GM23248 (cell line): Measurements from ENCODE around the gene REPS2. TPM values are rescaled to one million over a fixed set of nuclear protein-coding genes. Genes with fewer than 3 reads are reported as not detected.

Source experiments
- DNase-seq: peaks from one replicate; pipeline ENCODE4 v3.0.0-alpha.2; 2015
- H2AFZ ChIP-seq: fragments of 200-600 bp; sonication (generic); 2 replicates; pipeline ENCODE4 v1.6.1; 2016; ENCODE audit warnings: antibody characterized with exemption
- H3F3A ChIP-seq: fragments of 200-600 bp; sonication (generic); 2 replicates; pipeline ENCODE4 v1.6.1; 2016; ENCODE audit warnings: mild to moderate bottlenecking, antibody characterized with exemption, mixed run types; ENCODE audit not compliant: insufficient read depth
- H3K27ac ChIP-seq: fragments of 200-600 bp; sonication (generic); 2 replicates; pipeline ENCODE4 v1.5.1; 2016; ENCODE audit warnings: mild to moderate bottlenecking
- H3K27me3 ChIP-seq: fragments of 200-600 bp; sonication (generic); replicated peaks from 2 replicates; pipeline ENCODE4 v1.6.1; 2016; ENCODE audit warnings: mild to moderate bottlenecking; ENCODE audit not compliant: insufficient read depth
- H3K36me3 ChIP-seq: fragments of 200-600 bp; sonication (generic); 2 replicates; pipeline ENCODE4 v1.6.1; 2016; ENCODE audit warnings: low read depth, mild to moderate bottlenecking
- H3K4me1 ChIP-seq: fragments of 200-600 bp; sonication (generic); 2 replicates; pipeline ENCODE4 v1.6.1; 2016; ENCODE audit warnings: mild to moderate bottlenecking; ENCODE audit not compliant: insufficient read depth
- H3K4me2 ChIP-seq: fragments of 200-600 bp; sonication (generic); one replicate; pipeline ENCODE4 v1.6.1; 2016; ENCODE audit warnings: mild to moderate bottlenecking; ENCODE audit not compliant: unreplicated experiment
- H3K4me3 ChIP-seq: fragments of 200-600 bp; sonication (generic); 2 replicates; pipeline ENCODE4 v1.5.1; 2016; ENCODE audit warnings: mild to moderate bottlenecking
- H3K79me2 ChIP-seq: fragments of 200-600 bp; sonication (generic); 2 replicates; pipeline ENCODE4 v1.6.1; 2016; ENCODE audit warnings: mild to moderate bottlenecking; ENCODE audit not compliant: insufficient read depth
- H3K9ac ChIP-seq: fragments of 200-600 bp; sonication (generic); 2 replicates; pipeline ENCODE4 v1.6.1; 2016; ENCODE audit warnings: mild to moderate bottlenecking
- H3K9me2 ChIP-seq: fragments of 200-600 bp; sonication (generic); 2 replicates; pipeline ENCODE4 v1.6.1; 2016; ENCODE audit warnings: mixed run types, mild to moderate bottlenecking, moderate library complexity; ENCODE audit not compliant: insufficient read depth
- H3K9me3 ChIP-seq: fragments of 200-600 bp; sonication (generic); one replicate; pipeline ENCODE4 v1.6.1; 2017; ENCODE audit warnings: low read depth
- H4K20me1 ChIP-seq: fragments of 200-600 bp; sonication (generic); 2 replicates; pipeline ENCODE4 v1.6.0; 2016; ENCODE audit not compliant: insufficient read depth
- EZH2 ChIP-seq: fragments of 200-600 bp; sonication (generic); IDR thresholded peaks from 2 replicates; pipeline ENCODE4 v1.6.1; 2018; ENCODE audit warnings: antibody characterized with exemption, mild to moderate bottlenecking; ENCODE audit not compliant: insufficient read depth, poor library complexity, severe bottlenecking
- EZH2phosphoT487 ChIP-seq: fragments of 200-600 bp; sonication (generic); IDR thresholded peaks from 2 replicates; pipeline ENCODE4 v1.6.1; 2018; ENCODE audit warnings: antibody characterized with exemption, moderate library complexity, mild to moderate bottlenecking, low read depth; ENCODE audit not compliant: insufficient read depth
- WGBS, 2 experiments: methylation state at CpG; one replicate each; pipeline ENCODE4 v1.1.6; 2015 to 2017; ENCODE audit warnings: low lambda C conversion rate in 2 of 2, low coverage in 1 of 2; ENCODE audit errors: missing lambda C conversion rate in 2 of 2; 5-methylcytosine and 5-hydroxymethylcytosine counted together
- in situ Hi-C: fragments of 300-500 bp; cut with MboI; formaldehyde crosslinking; loops from 2 replicates; pipeline ENCODE4 v1.15.0; 2020
- polyA plus RNA-seq: library from polyadenylated mRNA; unstranded; fragments of >200 nt; fragmentation: Nextera tagmentation; extraction: Ambion mirVana; gene quantifications from 2 replicates; pipeline ENCODE4 v1.2.1, GENCODE V29; 2016
- total RNA-seq: library from RNA; depleted of rRNA; stranded (reverse); fragments of >200 nt; shearing (Covaris generic); gene quantifications from 2 replicates; pipeline ENCODE4 v1.2.3, GENCODE V29; 2014

REPS2 gene
- total and polyA plus RNA-seq, 2 experiments from 2014 or later, result 0.03 to 0.11 TPM

- Histone ChIP-seq H4K20me1 (no peaks in the 10 kb centered on the region), H2AFZ (no peak overlapping the region), H3K9me3 (no peaks in the 10 kb centered on the region), H3F3A (no peaks in the 10 kb centered on the region), H3K4me3 (no peak overlapping the region), H3K27ac (no peak overlapping the region), H3K4me2 (no peak overlapping the region), H3K79me2 (no peaks in the 10 kb centered on the region), H3K9ac (no peak overlapping the region), H3K9me2 (no peaks in the 10 kb centered on the region), H3K4me1 (no peaks in the 10 kb centered on the region), H3K36me3 (no peaks in the 10 kb centered on the region), H3K27me3 (no peaks in the 10 kb centered on the region)
- DNase-seq, result no peak
- TF ChIP-seq EZH2, result no peak
- no peak for TF ChIP-seq EZH2phosphoT487
- WGBS, 2 experiments, result 57 to 71% methylated on average over 3 of the region's 3 CpGs
- in situ Hi-C loops, result no loop called here
Observed at GRCh38 chrX:16923157-16923556, 23.3 kb upstream of the REPS2 start.

GRCh38 chrX:16924631-16925480, 21.6 kb upstream of the REPS2 start:
- no peaks in the 10 kb centered on the region for H4K20me1 ChIP-seq
- TF ChIP-seq EZH2, result no peak
- no peaks in the 10 kb centered on the region for H3K79me2 ChIP-seq
- no peaks in the 10 kb centered on the region for H3F3A ChIP-seq
- H3K9me3 ChIP-seq, result no peaks in the 10 kb centered on the region
- in situ Hi-C loops, result no loop called here
- no peaks in the 10 kb centered on the region for H3K9me2 ChIP-seq
- H3K4me1 ChIP-seq, result no peaks in the 10 kb centered on the region
- no peak overlapping the region for H3K4me3 ChIP-seq
- H3K27me3 ChIP-seq, result no peaks in the 10 kb centered on the region
- no peak overlapping the region for H2AFZ ChIP-seq
- no peak for DNase-seq
- H3K4me2 ChIP-seq, result no peak overlapping the region
- H3K9ac ChIP-seq, result no peak overlapping the region
- WGBS, 2 experiments, result 73 to 76% methylated on average over 1 of the region's 1 CpG
- H3K36me3 ChIP-seq, result no peaks in the 10 kb centered on the region
- H3K27ac ChIP-seq, result no peak overlapping the region

- no peaks in the 10 kb centered on the region for H3K79me2 ChIP-seq
- 86 to 90% methylated on average over 6 of the region's 6 CpGs for WGBS, 2 experiments
- H3K9me2 ChIP-seq, result no peaks in the 10 kb centered on the region
- no peaks in the 10 kb centered on the region for H3K9me3 ChIP-seq
- no peaks in the 10 kb centered on the region for H3F3A ChIP-seq
- no peak for DNase-seq
- no peaks in the 10 kb centered on the region for H4K20me1 ChIP-seq
- no peak overlapping the region for H3K4me3 ChIP-seq
- no peaks in the 10 kb centered on the region for H3K36me3 ChIP-seq
- no peaks in the 10 kb centered on the region for H3K4me1 ChIP-seq
- TF ChIP-seq EZH2phosphoT487, result no peak
- TF ChIP-seq EZH2, result no peak
- no peaks in the 10 kb centered on the region for H3K27me3 ChIP-seq
- no peak overlapping the region for H3K4me2 ChIP-seq
- in situ Hi-C loops, result no loop called here
- no peak overlapping the region for H3K9ac ChIP-seq
- H2AFZ ChIP-seq, result no peak overlapping the region
- H3K27ac ChIP-seq, result no peak overlapping the region
Observed at GRCh38 chrX:16930392-16930791, 16.1 kb upstream of the REPS2 start.

GRCh38 chrX:16931371-16931770, 15.1 kb upstream of the REPS2 start:
- Histone ChIP-seq H3K36me3 (no peaks in the 10 kb centered on the region), H3K4me3 (no peak overlapping the region), H3K79me2 (no peaks in the 10 kb centered on the region), H3K27ac (no peak overlapping the region), H3F3A (no peaks in the 10 kb centered on the region), H3K9ac (no peak overlapping the region), H3K9me3 (no peaks in the 10 kb centered on the region), H3K27me3 (no peaks in the 10 kb centered on the region), H2AFZ (no peak overlapping the region), H3K9me2 (no peaks in the 10 kb centered on the region), H4K20me1 (no peaks in the 10 kb centered on the region), H3K4me1 (no peaks in the 10 kb centered on the region), H3K4me2 (no peak overlapping the region)
- 3 to 8% methylated on average over 3 of the region's 3 CpGs for WGBS, 2 experiments
- in situ Hi-C loops, result no loop called here
- no peak for TF ChIP-seq EZH2
- no peak for TF ChIP-seq EZH2phosphoT487
- no peak for DNase-seq
